IMR-90 (cell line): Measurements from ENCODE around the gene EP300. TPM values are rescaled to one million over a fixed set of nuclear protein-coding genes. Genes with fewer than 3 reads are reported as not detected.
A peak's percentile ranks its signal among the peaks of the same experiment; 100 is the strongest.

Source experiments
- ATAC-seq: fragments of 200-7000 bp; cut with Tn5 transposase; 2 replicates; pipeline ENCODE4 v1.9.1; 2020; ENCODE audit warnings: low read depth, mild to moderate bottlenecking, moderate library complexity
- BruUV-seq: library from RNA; stranded (reverse); fragments of 400-500 nt; replicated peaks from 2 replicates; lab custom pipeline; 2021; lab: Mats Ljungman, UMichigan
- CTCF ChIA-PET: fragments of 300-600 bp; formaldehyde crosslinking; extraction: SDS; loops from one replicate; lab custom pipeline; 2021; ENCODE audit warnings: antibody characterized with exemption; lab: Yijun Ruan, JAX
- POLR2A ChIA-PET: fragments of 300-600 bp; sonication (Branson Sonifier 250); formaldehyde crosslinking; loops from one replicate; lab custom pipeline; 2022; ENCODE audit warnings: antibody characterized with exemption; ENCODE audit not compliant: unreplicated experiment; lab: Charles Lee
- DNase-seq: peaks from one replicate; pipeline ENCODE4 v3.0.0; 2013
- H2AFZ ChIP-seq: replicated peaks from 2 replicates; pipeline ENCODE3; 2013; ENCODE audit warnings: low read length, mild to moderate bottlenecking; ENCODE audit not compliant: poor library complexity
- H2AK5ac ChIP-seq: 2 replicates; pipeline ENCODE4 v1.6.1; 2013; ENCODE audit warnings: low read depth, low read length, inconsistent platforms
- H2AK9ac ChIP-seq: replicated peaks from 2 replicates; pipeline ENCODE3; 2013; ENCODE audit warnings: mild to moderate bottlenecking, low read depth, low read length, moderate library complexity; ENCODE audit not compliant: poor library complexity
- H2BK120ac ChIP-seq: 2 replicates; pipeline ENCODE4 v1.6.1; 2013; ENCODE audit warnings: low read depth, low read length, inconsistent platforms
- H2BK15ac ChIP-seq: 3 replicates; pipeline ENCODE4 v1.6.1; 2013; ENCODE audit warnings: low read depth, low read length, inconsistent platforms
- H2BK20ac ChIP-seq: 2 replicates; pipeline ENCODE4 v1.6.1; 2013; ENCODE audit warnings: low read depth, mild to moderate bottlenecking, inconsistent platforms, low read length, moderate library complexity
- H2BK5ac ChIP-seq: 2 replicates; pipeline ENCODE4 v1.6.1; 2013; ENCODE audit warnings: mild to moderate bottlenecking, low read depth, low read length, inconsistent platforms; ENCODE audit not compliant: poor library complexity, severe bottlenecking
- H3K14ac ChIP-seq: replicated peaks from 2 replicates; pipeline ENCODE4 v1.6.1; 2013; ENCODE audit warnings: low read depth, low read length, inconsistent platforms
- H3K18ac ChIP-seq: 2 replicates; pipeline ENCODE4 v1.6.1; 2013; ENCODE audit warnings: low read depth, low read length, control low read depth
- H3K23ac ChIP-seq: 2 replicates; pipeline ENCODE4 v1.6.1; 2013; ENCODE audit warnings: low read depth, low read length, inconsistent platforms
- H3K27ac ChIP-seq: 2 replicates; pipeline ENCODE4 v1.5.1; 2013; ENCODE audit warnings: mild to moderate bottlenecking, control low read depth, low read length; ENCODE audit not compliant: insufficient read depth
- H3K27me3 ChIP-seq: 2 replicates; pipeline ENCODE4 v1.6.1; 2013; ENCODE audit warnings: low read length; ENCODE audit not compliant: control insufficient read depth, insufficient read depth
- H3K36me3 ChIP-seq: 2 replicates; pipeline ENCODE4 v1.6.1; 2013; ENCODE audit warnings: low read length, mixed read lengths; ENCODE audit not compliant: control insufficient read depth, insufficient read depth
- H3K4ac ChIP-seq: 2 replicates; pipeline ENCODE4 v1.6.1; 2013; ENCODE audit warnings: low read depth, low read length, inconsistent platforms
- H3K4me1 ChIP-seq: 2 replicates; pipeline ENCODE4 v1.6.1; 2013; ENCODE audit warnings: low read length, mixed read lengths; ENCODE audit not compliant: control insufficient read depth, insufficient read depth
- H3K4me2 ChIP-seq: 2 replicates; pipeline ENCODE4 v1.6.1; 2013; ENCODE audit warnings: low read depth, mild to moderate bottlenecking, control low read depth, low read length, moderate library complexity
- H3K4me3 ChIP-seq: 2 replicates; pipeline ENCODE4 v1.5.1; 2013; ENCODE audit warnings: low read depth, mild to moderate bottlenecking, control low read depth, low read length, moderate library complexity; ENCODE audit not compliant: insufficient read depth
- H3K56ac ChIP-seq: 2 replicates; pipeline ENCODE4 v1.6.1; 2013; ENCODE audit warnings: low read length, inconsistent platforms; ENCODE audit not compliant: insufficient read depth; ENCODE audit errors: extremely low read depth
- H3K79me1 ChIP-seq, 2 experiments: 2 replicates each; pipeline ENCODE4 v1.6.1; 2013; ENCODE audit warnings: low read length in 2 of 2, inconsistent platforms in 1 of 2, low read depth in 1 of 2
- H3K9ac ChIP-seq: 2 replicates; pipeline ENCODE4 v1.6.1; 2013; ENCODE audit warnings: low read depth, low read length, control low read depth
- H3K9me1 ChIP-seq: 2 replicates; pipeline ENCODE4 v1.6.1; 2013; ENCODE audit warnings: low read length, inconsistent platforms; ENCODE audit not compliant: insufficient read depth
- H3K9me3 ChIP-seq: 2 replicates; pipeline ENCODE4 v1.6.1; 2013; ENCODE audit warnings: low read length; ENCODE audit not compliant: control insufficient read depth, insufficient read depth
- H4K20me1 ChIP-seq: 2 replicates; pipeline ENCODE4 v1.6.1; 2013; ENCODE audit warnings: low read length, inconsistent platforms; ENCODE audit not compliant: insufficient read depth
- H4K5ac ChIP-seq: 2 replicates; pipeline ENCODE4 v1.6.1; 2013; ENCODE audit warnings: mild to moderate bottlenecking, low read depth, low read length, control low read depth
- H4K8ac ChIP-seq, 2 experiments: 2 replicates each; pipeline ENCODE4 v1.6.1; 2013; ENCODE audit warnings: low read depth in 2 of 2, low read length in 2 of 2, control low read depth in 1 of 2, inconsistent platforms in 1 of 2
- H4K91ac ChIP-seq: 2 replicates; pipeline ENCODE4 v1.6.1; 2013; ENCODE audit warnings: low read depth, low read length, inconsistent platforms; ENCODE audit not compliant: insufficient read depth
- CEBPB ChIP-seq: IDR thresholded peaks from 2 replicates; pipeline ENCODE4 v1.6.1; 2012; ENCODE audit warnings: low read depth, low read length, improper control_type of control experiment
- CHD1 ChIP-seq: IDR thresholded peaks from 2 replicates; pipeline ENCODE4 v1.6.1; 2012; ENCODE audit warnings: low read depth, low read length, improper control_type of control experiment
- FOS ChIP-seq: fragments of 150-350 bp; IDR thresholded peaks from 2 replicates; pipeline ENCODE4 v1.6.1; 2016; ENCODE audit warnings: low read depth, low read length
- MAFK ChIP-seq: IDR thresholded peaks from 2 replicates; pipeline ENCODE4 v1.6.1; 2012; ENCODE audit warnings: low read depth, low read length, improper control_type of control experiment
- MAZ ChIP-seq: IDR thresholded peaks from 2 replicates; pipeline ENCODE4 v1.6.1; 2012; ENCODE audit warnings: low read depth, mild to moderate bottlenecking, low read length, improper control_type of control experiment, moderate library complexity, borderline replicate concordance
- POLR2A ChIP-seq: IDR thresholded peaks from 2 replicates; pipeline ENCODE4 v1.6.1; 2012; ENCODE audit warnings: mild to moderate bottlenecking, low read depth, low read length
- RAD21 ChIP-seq: IDR thresholded peaks from 2 replicates; pipeline ENCODE4 v1.6.1; 2012; ENCODE audit warnings: low read length, improper control_type of control experiment
- RFX5 ChIP-seq: IDR thresholded peaks from 2 replicates; pipeline ENCODE4 v1.8.0; 2012; ENCODE audit warnings: low read depth, mild to moderate bottlenecking, low read length, moderate library complexity
- SMC3 ChIP-seq: fragments of 150-350 bp; IDR thresholded peaks from 2 replicates; pipeline ENCODE4 v1.6.1; 2016; ENCODE audit warnings: low read depth, mild to moderate bottlenecking, antibody characterized with exemption, low read length, moderate library complexity
- WGBS, 2 experiments: methylation state at CpG; one replicate each; pipeline versions ENCODE4 v1.1.5 to v1.1.7; 2013; ENCODE audit warnings: missing lambda C conversion rate in 2 of 2; ENCODE audit not compliant: insufficient read length in 1 of 2; ENCODE audit errors: extremely low coverage in 2 of 2; 5-methylcytosine and 5-hydroxymethylcytosine counted together
- dilution Hi-C: fragments of 300-500 bp; cut with HindIII; formaldehyde crosslinking; loops from one replicate; pipeline ENCODE4 v1.14.3; 2018; ENCODE audit warnings: low sequenced_read_pairs; ENCODE audit not compliant: unreplicated experiment
- in situ Hi-C: fragments of 300-500 bp; cut with MboI; formaldehyde crosslinking; loops from 3 replicates; pipeline ENCODE4 v1.14.3; 2019; ENCODE audit warnings: low sequenced_read_pairs, inconsistent platforms, mixed read lengths
- intact Hi-C: fragments of 100-400 bp; cut with micrococcal nuclease; formaldehyde crosslinking; loops from 2 replicates; pipeline ENCODE4 v1.10.0; 2022
- polyA plus RNA-seq, 3 experiments: library from polyadenylated mRNA; depleted of rRNA; stranded (reverse); fragments of >200 nt; gene quantifications; 2 replicates each; pipeline ENCODE4 v1.2.3, GENCODE V29; 2012; ENCODE audit warnings: low replicate concordance in 1 of 3
- total RNA-seq: library from RNA; depleted of rRNA; stranded (reverse); fragments of >200 nt; gene quantifications from 2 replicates; pipeline ENCODE4 v1.2.3, GENCODE V29; 2012
- TF ChIP-seq, protein P1 (sequence below): conservative IDR thresholded peaks from 2 replicates; pipeline ENCODE4 v1.5.1; 2012; ENCODE audit warnings: mild to moderate bottlenecking, low read depth, low read length, improper control_type of control experiment
- TF ChIP-seq, protein P2 (sequence below): fragments of 150-350 bp; IDR thresholded peaks from 2 replicates; pipeline ENCODE4 v1.6.1; 2016; ENCODE audit warnings: low read depth, mild to moderate bottlenecking, low read length, moderate library complexity, borderline replicate concordance
- TF ChIP-seq, protein P3 (sequence below): fragments of 150-350 bp; IDR thresholded peaks from 2 replicates; pipeline ENCODE4 v1.6.1; 2017; ENCODE audit warnings: mild to moderate bottlenecking, antibody characterized with exemption, low read length, low read depth

The EP300 gene
- total and polyA plus RNA-seq, 2 of the 4 experiments (the other 2 are of a cell fraction) = 23.3 to 27.4 TPM

GRCh38 chr22:41062146-41062545 lies 30.2 kb upstream of the EP300 start:
- in situ Hi-C loops = no loop called here
- WGBS, 2 experiments = 60% methylated on average over 1 of the region's 6 CpGs; no CpG with 5 or more reads in 1 of the 2 experiments

More at GRCh38 chr22:41062146-41062545, 30.2 kb upstream of the EP300 start:
- H3K9me1 ChIP-seq = no peaks in the 10 kb centered on the region
- no peak overlapping the region for H3K23ac ChIP-seq
- no peak overlapping the region for H3K9ac ChIP-seq
- H3K18ac ChIP-seq = no peak overlapping the region
- TF ChIP-seq FOS (no peak), RAD21 (no peak), SMC3 (no peak), CEBPB (no peak), CHD1 (no peak), RFX5 (no peak), MAFK (no peak), MAZ (no peak), POLR2A (no peak)
- TF ChIP-seq, protein P1, sequence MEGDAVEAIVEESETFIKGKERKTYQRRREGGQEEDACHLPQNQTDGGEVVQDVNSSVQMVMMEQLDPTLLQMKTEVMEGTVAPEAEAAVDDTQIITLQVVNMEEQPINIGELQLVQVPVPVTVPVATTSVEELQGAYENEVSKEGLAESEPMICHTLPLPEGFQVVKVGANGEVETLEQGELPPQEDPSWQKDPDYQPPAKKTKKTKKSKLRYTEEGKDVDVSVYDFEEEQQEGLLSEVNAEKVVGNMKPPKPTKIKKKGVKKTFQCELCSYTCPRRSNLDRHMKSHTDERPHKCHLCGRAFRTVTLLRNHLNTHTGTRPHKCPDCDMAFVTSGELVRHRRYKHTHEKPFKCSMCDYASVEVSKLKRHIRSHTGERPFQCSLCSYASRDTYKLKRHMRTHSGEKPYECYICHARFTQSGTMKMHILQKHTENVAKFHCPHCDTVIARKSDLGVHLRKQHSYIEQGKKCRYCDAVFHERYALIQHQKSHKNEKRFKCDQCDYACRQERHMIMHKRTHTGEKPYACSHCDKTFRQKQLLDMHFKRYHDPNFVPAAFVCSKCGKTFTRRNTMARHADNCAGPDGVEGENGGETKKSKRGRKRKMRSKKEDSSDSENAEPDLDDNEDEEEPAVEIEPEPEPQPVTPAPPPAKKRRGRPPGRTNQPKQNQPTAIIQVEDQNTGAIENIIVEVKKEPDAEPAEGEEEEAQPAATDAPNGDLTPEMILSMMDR = no peak
- TF ChIP-seq, protein P2, sequence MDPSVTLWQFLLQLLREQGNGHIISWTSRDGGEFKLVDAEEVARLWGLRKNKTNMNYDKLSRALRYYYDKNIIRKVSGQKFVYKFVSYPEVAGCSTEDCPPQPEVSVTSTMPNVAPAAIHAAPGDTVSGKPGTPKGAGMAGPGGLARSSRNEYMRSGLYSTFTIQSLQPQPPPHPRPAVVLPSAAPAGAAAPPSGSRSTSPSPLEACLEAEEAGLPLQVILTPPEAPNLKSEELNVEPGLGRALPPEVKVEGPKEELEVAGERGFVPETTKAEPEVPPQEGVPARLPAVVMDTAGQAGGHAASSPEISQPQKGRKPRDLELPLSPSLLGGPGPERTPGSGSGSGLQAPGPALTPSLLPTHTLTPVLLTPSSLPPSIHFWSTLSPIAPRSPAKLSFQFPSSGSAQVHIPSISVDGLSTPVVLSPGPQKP = no peak
- TF ChIP-seq, protein P3, sequence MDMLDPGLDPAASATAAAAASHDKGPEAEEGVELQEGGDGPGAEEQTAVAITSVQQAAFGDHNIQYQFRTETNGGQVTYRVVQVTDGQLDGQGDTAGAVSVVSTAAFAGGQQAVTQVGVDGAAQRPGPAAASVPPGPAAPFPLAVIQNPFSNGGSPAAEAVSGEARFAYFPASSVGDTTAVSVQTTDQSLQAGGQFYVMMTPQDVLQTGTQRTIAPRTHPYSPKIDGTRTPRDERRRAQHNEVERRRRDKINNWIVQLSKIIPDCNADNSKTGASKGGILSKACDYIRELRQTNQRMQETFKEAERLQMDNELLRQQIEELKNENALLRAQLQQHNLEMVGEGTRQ = no peak
- CTCF ChIA-PET = interaction anchor here (0.6 kb wide), 1 partner anchor 19 kb away, joined by 4 read pairs; no protein-coding TSS in a partner anchor
- no peak for ATAC-seq
- H4K8ac ChIP-seq = no peak overlapping the region
- H3K14ac ChIP-seq = 0 out of 2 replicates have a peak overlapping the region, but pooled peaks have one; percentile 6
- no TSS peak for BruUV-seq
- dilution Hi-C loops (no loop called here), intact Hi-C loops (no loop called here)
- no peak overlapping the region for H2AK5ac ChIP-seq
- H3K4me3 ChIP-seq = no peak overlapping the region
- no peak overlapping the region for H4K5ac ChIP-seq
- no peak overlapping the region for H2BK5ac ChIP-seq
- no peak overlapping the region for H2BK120ac ChIP-seq
- no peak overlapping the region for H3K4me2 ChIP-seq
- POLR2A ChIA-PET = no interaction called here
- no peaks in the 10 kb centered on the region for H4K20me1 ChIP-seq
- no peak overlapping the region for H4K91ac ChIP-seq
- H3K4ac ChIP-seq = no peak overlapping the region
- no peak overlapping the region for H2BK20ac ChIP-seq
- H2AK9ac ChIP-seq = no peak overlapping the region
- no peak overlapping the region; the same call in 2 of the 3 replicates for H2BK15ac ChIP-seq
- no peaks in the 10 kb centered on the region for H3K79me1 ChIP-seq
- H3K4me1 ChIP-seq = no peaks in the 10 kb centered on the region
- DNase-seq = no peak
- H2AFZ ChIP-seq = peak overlapping the region; percentile 81
- H3K27me3 ChIP-seq = no peaks in the 10 kb centered on the region
- H3K9me3 ChIP-seq = no peaks in the 10 kb centered on the region
- H3K27ac ChIP-seq = no peak overlapping the region
- no peaks in the 10 kb centered on the region for H3K36me3 ChIP-seq
- no peak overlapping the region for H3K56ac ChIP-seq
